GM12865 (cell line): ENCODE measurements around the gene PROKR1.
A peak's percentile ranks its signal among the peaks of the same experiment; 100 is the strongest.

Experiments used
- DNase-seq: peaks from one replicate; pipeline ENCODE4 v3.0.0; 2010; ENCODE audit warnings: low read depth
- H3K4me3 ChIP-seq: 2 replicates; pipeline ENCODE4 v1.5.1; 2011; ENCODE audit warnings: mild to moderate bottlenecking, low read depth, low read length, control low read depth
- TF ChIP-seq, protein P1 (sequence below): IDR thresholded peaks from 2 replicates; pipeline ENCODE4 v1.5.1; 2011; ENCODE audit warnings: low read length, control low read depth, low read depth, inconsistent platforms; ENCODE audit not compliant: insufficient read depth; ENCODE audit errors: missing control alignments

PROKR1 gene

GRCh38 chr2:68653538-68653982 lies 10.2 kb downstream of the PROKR1 start:
- peak; percentile 69 for DNase-seq
- H3K4me3 ChIP-seq, result no peak overlapping the region
- TF ChIP-seq, protein P1, sequence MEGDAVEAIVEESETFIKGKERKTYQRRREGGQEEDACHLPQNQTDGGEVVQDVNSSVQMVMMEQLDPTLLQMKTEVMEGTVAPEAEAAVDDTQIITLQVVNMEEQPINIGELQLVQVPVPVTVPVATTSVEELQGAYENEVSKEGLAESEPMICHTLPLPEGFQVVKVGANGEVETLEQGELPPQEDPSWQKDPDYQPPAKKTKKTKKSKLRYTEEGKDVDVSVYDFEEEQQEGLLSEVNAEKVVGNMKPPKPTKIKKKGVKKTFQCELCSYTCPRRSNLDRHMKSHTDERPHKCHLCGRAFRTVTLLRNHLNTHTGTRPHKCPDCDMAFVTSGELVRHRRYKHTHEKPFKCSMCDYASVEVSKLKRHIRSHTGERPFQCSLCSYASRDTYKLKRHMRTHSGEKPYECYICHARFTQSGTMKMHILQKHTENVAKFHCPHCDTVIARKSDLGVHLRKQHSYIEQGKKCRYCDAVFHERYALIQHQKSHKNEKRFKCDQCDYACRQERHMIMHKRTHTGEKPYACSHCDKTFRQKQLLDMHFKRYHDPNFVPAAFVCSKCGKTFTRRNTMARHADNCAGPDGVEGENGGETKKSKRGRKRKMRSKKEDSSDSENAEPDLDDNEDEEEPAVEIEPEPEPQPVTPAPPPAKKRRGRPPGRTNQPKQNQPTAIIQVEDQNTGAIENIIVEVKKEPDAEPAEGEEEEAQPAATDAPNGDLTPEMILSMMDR, result no peak

DNA sequence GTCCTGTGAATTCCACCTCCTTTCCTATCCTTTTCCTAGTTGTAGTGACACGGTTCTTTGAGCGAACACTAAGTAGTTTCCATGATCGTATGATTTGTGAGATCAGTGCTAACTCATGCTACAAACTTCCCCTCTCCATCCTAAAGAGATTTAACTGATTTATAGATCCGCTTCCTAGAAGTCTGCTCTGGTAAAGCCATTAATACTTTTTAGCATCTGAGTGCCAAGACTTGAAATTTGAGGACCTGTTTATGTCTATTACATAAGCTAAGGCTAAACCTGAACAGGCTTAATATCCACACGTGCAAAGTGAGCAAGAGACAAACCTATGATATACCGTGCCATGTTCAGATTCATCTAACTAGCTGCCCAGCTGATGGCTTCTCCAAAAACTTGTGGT lies 14.9 kb downstream of the PROKR1 start:
- DNase-seq, result no peak
- TF ChIP-seq, protein P1, result no peak
- no peak overlapping the region for H3K4me3 ChIP-seq

DNA sequence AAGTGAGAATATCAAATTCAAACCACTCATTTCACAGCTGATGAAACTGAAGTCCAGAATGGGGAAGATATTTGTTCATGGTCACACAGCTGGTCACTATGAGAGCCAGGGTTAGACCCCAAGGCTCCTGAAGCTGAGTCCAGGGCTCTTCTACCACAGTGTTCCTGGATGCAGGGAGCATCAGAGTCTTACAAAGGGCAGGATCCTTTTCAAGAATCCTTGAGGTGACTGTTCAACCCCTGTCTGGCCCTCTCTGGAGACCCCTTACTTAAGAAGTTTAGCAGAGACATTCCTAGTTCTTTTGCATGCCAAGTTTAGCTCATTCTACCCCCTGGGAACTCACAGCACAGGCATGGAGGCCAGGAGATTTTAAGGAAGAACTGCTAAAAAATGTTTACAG lies 15.7 kb downstream of the PROKR1 start:
- TF ChIP-seq, protein P1, result no peak
- no peak for DNase-seq

GRCh38 chr2:68660658-68661057 lies 17.3 kb downstream of the PROKR1 start:
- TF ChIP-seq, protein P1, result no peak
- no peak overlapping the region for H3K4me3 ChIP-seq
- no peak for DNase-seq

More for the DNA sequence above, 15.7 kb downstream of the PROKR1 start:
- no peak overlapping the region for H3K4me3 ChIP-seq

- DNase-seq, result no peak
- TF ChIP-seq, protein P1, result no peak
- no peak overlapping the region for H3K4me3 ChIP-seq
Observed at GRCh38 chr2:68662466-68662865, 19.1 kb downstream of the PROKR1 start.

DNA sequence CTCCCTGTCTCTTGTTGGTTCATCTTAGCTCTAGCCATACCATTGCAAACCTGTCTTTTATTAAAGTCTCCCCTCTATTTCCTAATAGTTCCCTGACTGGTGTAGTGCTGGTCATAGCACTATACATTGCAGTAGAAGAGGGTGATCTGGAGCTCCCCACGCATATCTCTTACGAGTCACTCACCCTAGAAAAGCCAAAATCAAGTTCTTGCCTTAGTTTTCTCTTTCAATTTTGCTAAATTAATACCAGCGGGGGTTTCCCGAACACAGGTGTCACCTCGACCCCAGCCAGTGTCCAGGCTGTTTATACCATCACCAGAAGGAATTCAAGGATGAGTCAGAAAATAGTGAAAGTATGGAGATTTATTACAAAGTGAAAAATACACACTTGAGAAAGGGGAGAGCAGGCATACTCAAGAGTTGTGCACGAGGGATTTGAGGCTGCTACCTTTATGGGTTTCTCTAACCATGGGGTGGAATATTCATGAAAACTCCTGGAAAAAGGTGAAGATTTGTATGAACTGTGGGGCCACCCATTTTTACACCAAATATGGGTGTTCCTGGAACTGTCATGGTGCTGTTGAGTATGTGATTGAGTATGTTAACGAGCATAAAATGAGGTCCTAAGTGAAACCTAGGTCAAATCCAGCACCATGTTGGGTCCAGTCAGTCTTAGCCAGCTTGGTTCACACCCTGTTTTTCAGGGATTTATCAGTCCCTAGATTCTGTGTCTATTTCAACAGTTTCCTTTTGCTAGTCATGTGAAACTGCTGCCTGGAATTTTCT lies 20.2 kb downstream of the PROKR1 start:
- DNase-seq, result peak; percentile 7
- TF ChIP-seq, protein P1, result no peak
- no peak overlapping the region for H3K4me3 ChIP-seq

- H3K4me3 ChIP-seq, result no peak overlapping the region
- no peak for DNase-seq
- TF ChIP-seq, protein P1, result no peak
Observed at GRCh38 chr2:68667371-68667770, 24.0 kb downstream of the PROKR1 start.
